ENCODE results near the gene FTSJ1.

- TF ChIP-seq, protein P1, sequence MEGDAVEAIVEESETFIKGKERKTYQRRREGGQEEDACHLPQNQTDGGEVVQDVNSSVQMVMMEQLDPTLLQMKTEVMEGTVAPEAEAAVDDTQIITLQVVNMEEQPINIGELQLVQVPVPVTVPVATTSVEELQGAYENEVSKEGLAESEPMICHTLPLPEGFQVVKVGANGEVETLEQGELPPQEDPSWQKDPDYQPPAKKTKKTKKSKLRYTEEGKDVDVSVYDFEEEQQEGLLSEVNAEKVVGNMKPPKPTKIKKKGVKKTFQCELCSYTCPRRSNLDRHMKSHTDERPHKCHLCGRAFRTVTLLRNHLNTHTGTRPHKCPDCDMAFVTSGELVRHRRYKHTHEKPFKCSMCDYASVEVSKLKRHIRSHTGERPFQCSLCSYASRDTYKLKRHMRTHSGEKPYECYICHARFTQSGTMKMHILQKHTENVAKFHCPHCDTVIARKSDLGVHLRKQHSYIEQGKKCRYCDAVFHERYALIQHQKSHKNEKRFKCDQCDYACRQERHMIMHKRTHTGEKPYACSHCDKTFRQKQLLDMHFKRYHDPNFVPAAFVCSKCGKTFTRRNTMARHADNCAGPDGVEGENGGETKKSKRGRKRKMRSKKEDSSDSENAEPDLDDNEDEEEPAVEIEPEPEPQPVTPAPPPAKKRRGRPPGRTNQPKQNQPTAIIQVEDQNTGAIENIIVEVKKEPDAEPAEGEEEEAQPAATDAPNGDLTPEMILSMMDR (IDR thresholded peaks at IDR 0.05; ENCODE audit: borderline replicate concordance, extremely low read depth, low read length, poor library complexity, severe bottlenecking): no peak
- TF ChIP-seq EZH2 (IDR thresholded peaks at IDR 0.05; ENCODE audit: borderline replicate concordance, low read depth, low read length, severe bottlenecking): no peak
Observed at GRCh38 chrX:48489296-48489695, 13.3 kb downstream of the FTSJ1 start.

Measured in DND-41 (cell line).